Stimulated activated CD8-positive, alpha-beta memory T cell treated with anti-CD3 and anti-CD28 coated beads, Interleukin-2, amount 100 ng/mL, for 48 hours (primary cell): ENCODE results near the gene IL12RB1.

Experiments
- DNase-seq, 2 donors: peaks; one replicate each; pipeline ENCODE4 v3.0.0-alpha.2; 2020; ENCODE audit warnings: low read depth in 2 of 2

The IL12RB1 gene

DNA sequence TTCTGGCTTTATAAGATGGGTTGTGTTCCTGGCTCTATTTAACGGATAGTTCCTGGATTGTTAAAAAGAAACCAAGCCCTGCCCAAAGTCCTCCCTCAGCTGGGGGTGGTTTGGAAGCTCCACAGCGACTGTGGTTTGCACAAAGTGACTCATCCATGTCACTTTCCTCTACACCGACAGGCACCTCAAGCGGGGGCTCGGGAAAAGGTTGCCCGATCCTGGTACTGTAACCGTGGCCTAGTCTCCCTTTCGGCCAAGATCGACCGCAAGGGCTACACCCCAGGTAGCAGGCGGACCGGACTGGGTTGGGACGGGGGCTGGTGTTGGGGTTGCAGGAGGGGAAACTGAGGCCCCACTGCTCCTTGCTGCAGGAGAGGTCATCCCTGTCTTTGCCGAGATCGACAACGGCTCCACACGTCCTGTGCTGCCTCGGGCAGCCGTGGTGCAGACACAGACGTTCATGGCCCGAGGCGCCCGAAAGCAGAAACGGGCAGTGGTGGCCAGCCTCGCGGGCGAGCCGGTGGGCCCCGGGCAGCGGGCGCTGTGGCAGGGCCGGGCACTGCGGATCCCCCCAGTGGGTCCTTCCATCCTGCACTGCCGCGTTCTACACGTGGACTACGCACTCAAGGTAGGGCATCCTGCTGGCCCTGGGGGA is 77.2 kb downstream of the IL12RB1 start:
- no peak for DNase-seq
